HCT116 (cell line): ENCODE results near the gene MIEF1. TPM values are rescaled to one million over a fixed set of nuclear protein-coding genes. Genes with fewer than 3 reads are reported as not detected.

Source experiments
- ATAC-seq: fragments of 200-7000 bp; cut with Tn5 transposase; 2 replicates; pipeline ENCODE4 v1.9.1; 2020; ENCODE audit warnings: mild to moderate bottlenecking, moderate library complexity
- BruUV-seq: library from RNA; stranded (reverse); fragments of 400-500 nt; replicated peaks from 2 replicates; lab custom pipeline; 2021; lab: Mats Ljungman, UMichigan
- CTCF ChIA-PET: fragments of 300-600 bp; sonication (Branson Sonifier 250); formaldehyde crosslinking; loops from one replicate; lab custom pipeline; 2021; ENCODE audit warnings: antibody characterized with exemption; lab: Charles Lee
- POLR2A ChIA-PET: fragments of 300-600, 350-600 bp; sonication (Branson Sonifier 250); formaldehyde crosslinking; loops from one replicate; lab custom pipeline; 2021; ENCODE audit warnings: antibody characterized with exemption; lab: Charles Lee
- RAD21 ChIA-PET, 2 experiments: fragments of 300-600 bp; sonication (Branson Sonifier 250); formaldehyde crosslinking; loops; one replicate each; lab custom pipeline; 2023; ENCODE audit warnings: low total read pairs in 2 of 2; ENCODE audit not compliant: uncharacterized antibody in 2 of 2, unreplicated experiment in 2 of 2, low non-redundant PET in 1 of 2; lab: Charles Lee
- DNase-seq: peaks from one replicate; pipeline ENCODE4 v3.0.0-alpha.2; 2010; ENCODE audit warnings: low read depth, low spot score
- H2AFZ ChIP-seq: fragments of 200-600 bp; shearing (Covaris generic), sonication (generic); 2 replicates; pipeline ENCODE4 v1.6.1; 2017; ENCODE audit warnings: low read depth, mixed run types, mixed read lengths, antibody characterized with exemption, low read length; ENCODE audit not compliant: poor library complexity, severe bottlenecking
- H3K27ac ChIP-seq: 2 replicates; pipeline ENCODE4 v1.5.1; 2012; ENCODE audit warnings: low read depth, low read length
- H3K27me3 ChIP-seq: fragments of 200-600 bp; sonication (generic); 2 replicates; pipeline ENCODE4 v1.6.1; 2016; ENCODE audit warnings: mixed run types, low read length, mixed read lengths; ENCODE audit not compliant: insufficient read depth
- H3K36me3 ChIP-seq, 2 experiments: fragments of 200-500 bp in 1 of 2; fragments of 200-600 bp in 1 of 2; sonication (Bioruptor generic) in 1 of 2; sonication (generic) in 1 of 2; 2 replicates each; pipeline versions ENCODE4 v1.5.1 to v1.6.1; 2014 to 2016; ENCODE audit warnings: low read length in 2 of 2, inconsistent platforms in 1 of 2, mixed read lengths in 1 of 2, mixed run types in 1 of 2; ENCODE audit not compliant: insufficient read depth in 2 of 2, control insufficient read depth in 1 of 2
- H3K4me1 ChIP-seq, 2 experiments: fragments of 200-600 bp in 1 of 2; sonication (generic) in 1 of 2; 2 replicates each; pipeline versions ENCODE4 v1.5.1 to v1.6.1; 2012 to 2017; ENCODE audit warnings: low read length in 2 of 2, inconsistent platforms in 1 of 2, mild to moderate bottlenecking in 1 of 2, mixed read lengths in 1 of 2, mixed run types in 1 of 2, moderate library complexity in 1 of 2; ENCODE audit not compliant: insufficient read depth in 2 of 2, control insufficient read depth in 1 of 2
- H3K4me2 ChIP-seq: fragments of 200-600 bp; sonication (generic); 2 replicates; pipeline ENCODE4 v1.6.1; 2017; ENCODE audit warnings: mixed run types, low read length, mixed read lengths
- H3K4me3 ChIP-seq, 2 experiments: fragments of 200-600 bp in 1 of 2; sonication (generic) in 1 of 2; replicated peaks in 1 of 2; 2 replicates each; pipeline ENCODE4 v1.5.1; 2011 to 2016; ENCODE audit warnings: low read length in 2 of 2, control low read depth in 1 of 2, low read depth in 1 of 2, mild to moderate bottlenecking in 1 of 2, mixed read lengths in 1 of 2, mixed run types in 1 of 2
- H3K79me2 ChIP-seq: fragments of 200-600 bp; sonication (generic); 2 replicates; pipeline ENCODE4 v1.6.1; 2017; ENCODE audit warnings: mild to moderate bottlenecking, mixed run types, low read length, moderate library complexity, mixed read lengths; ENCODE audit not compliant: insufficient read depth
- H3K9ac ChIP-seq: fragments of 200-600 bp; sonication (generic); 2 replicates; pipeline ENCODE4 v1.6.1; 2016; ENCODE audit warnings: low read length, mixed read lengths
- H3K9me2 ChIP-seq: fragments of 200-600 bp; sonication (generic), shearing (Covaris generic); 2 replicates; pipeline ENCODE4 v1.6.1; 2017; ENCODE audit warnings: mixed run types, mild to moderate bottlenecking, moderate library complexity; ENCODE audit not compliant: insufficient read depth
- H3K9me3 ChIP-seq, 2 experiments: fragments of 200-500 bp in 1 of 2; fragments of 200-600 bp in 1 of 2; sonication (Bioruptor generic) in 1 of 2; sonication (generic) in 1 of 2; 2 replicates each; pipeline ENCODE4 v1.6.1; 2014 to 2017; ENCODE audit warnings: low read length in 2 of 2, mixed read lengths in 2 of 2, inconsistent platforms in 1 of 2, low read depth in 1 of 2, mild to moderate bottlenecking in 1 of 2, mixed run types in 1 of 2, moderate library complexity in 1 of 2; ENCODE audit not compliant: control insufficient read depth in 1 of 2, insufficient read depth in 1 of 2
- H4K20me1 ChIP-seq: fragments of 200-600 bp; sonication (generic), shearing (Covaris generic); 2 replicates; pipeline ENCODE4 v1.6.1; 2017; ENCODE audit warnings: mixed run types, mild to moderate bottlenecking, moderate library complexity; ENCODE audit not compliant: insufficient read depth
- CBX3 ChIP-seq: IDR thresholded peaks from 2 replicates; pipeline ENCODE4 v1.6.1; 2012; ENCODE audit warnings: low read depth
- CEBPB ChIP-seq: IDR thresholded peaks from 2 replicates; pipeline ENCODE4 v1.6.1; 2012; ENCODE audit warnings: low read depth
- EGR1 ChIP-seq: IDR thresholded peaks from 2 replicates; pipeline ENCODE4 v1.6.1; 2012; ENCODE audit warnings: low read depth
- ELF1 ChIP-seq: IDR thresholded peaks from 2 replicates; pipeline ENCODE4 v1.6.1; 2012; ENCODE audit warnings: low read depth, borderline replicate concordance
- EZH2 ChIP-seq: fragments of 200-600 bp; sonication (generic); IDR thresholded peaks from 2 replicates; pipeline ENCODE4 v1.6.1; 2017; ENCODE audit warnings: antibody characterized with exemption, mixed run types
- EZH2phosphoT487 ChIP-seq: fragments of 200-600 bp; IDR thresholded peaks from 2 replicates; pipeline ENCODE4 v1.6.1; 2018; ENCODE audit warnings: antibody characterized with exemption, borderline replicate concordance
- POLR2AphosphoS5 ChIP-seq: IDR thresholded peaks from 2 replicates; pipeline ENCODE4 v1.6.1; 2011; ENCODE audit warnings: mild to moderate bottlenecking, low read depth, low read length, moderate library complexity
- SP1 ChIP-seq: IDR thresholded peaks from 2 replicates; pipeline ENCODE4 v1.6.1; 2012; ENCODE audit warnings: low read depth
- SRF ChIP-seq: IDR thresholded peaks from 2 replicates; pipeline ENCODE4 v1.6.1; 2012; ENCODE audit warnings: low read depth
- TCF7L2 ChIP-seq: IDR thresholded peaks from 2 replicates; pipeline ENCODE4 v1.7.0; 2011; ENCODE audit warnings: borderline replicate concordance, inconsistent platforms; ENCODE audit not compliant: insufficient read depth, insufficient read length; ENCODE audit errors: extremely low read depth
- ZNF274 ChIP-seq: fragments of 200-500 bp; sonication (Bioruptor generic); IDR thresholded peaks from 2 replicates; pipeline ENCODE4 v1.6.1; 2014; ENCODE audit warnings: mild to moderate bottlenecking, low read depth, low read length, inconsistent platforms
- intact Hi-C: fragments of 100-400 bp; cut with micrococcal nuclease; formaldehyde crosslinking; loops from 2 replicates; pipeline ENCODE4 v1.10.0; 2022
- total RNA-seq: library from RNA; stranded (reverse); gene quantifications from one replicate; pipeline ENCODE4 v1.2.1, GENCODE V29; 2021; ENCODE audit not compliant: unreplicated experiment
- TF ChIP-seq, protein P1 (sequence below): IDR thresholded peaks from 2 replicates; pipeline ENCODE4 v1.6.1; 2012
- TF ChIP-seq, protein P2 (sequence below): IDR thresholded peaks from 2 replicates; pipeline ENCODE4 v1.6.1; 2011; ENCODE audit warnings: mild to moderate bottlenecking, low read length, moderate library complexity; ENCODE audit not compliant: insufficient replicate concordance; ENCODE audit errors: extremely low read depth

MIEF1 gene
- total RNA-seq, 1 experiment from 2014 or later: 42.8 TPM

DNA sequence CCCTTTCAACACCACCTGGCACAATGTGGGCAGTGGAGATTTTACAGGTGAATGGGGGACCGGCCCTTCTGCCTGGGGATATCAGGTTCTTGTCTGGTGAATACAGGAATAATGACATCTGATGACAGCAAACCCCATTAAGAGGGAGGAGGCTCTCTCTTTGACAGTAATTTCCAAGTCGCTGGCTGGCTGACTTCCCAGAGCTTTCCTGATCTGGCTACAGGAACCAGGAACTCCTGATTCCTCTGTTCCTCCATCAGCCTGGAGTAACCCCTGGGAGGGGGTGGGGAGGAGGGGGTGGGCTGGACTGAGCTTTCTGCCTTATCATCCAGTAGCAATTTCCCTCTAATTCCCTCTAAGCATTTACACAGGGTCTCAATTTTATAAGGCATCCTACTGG, 3.7 kb upstream of the MIEF1 start:
- H3K79me2 ChIP-seq: peaks cover 13% of the 10 kb centered on the region
- TF ChIP-seq ZNF274 (no peak), CEBPB (no peak), SRF (no peak), EZH2phosphoT487 (no peak), SP1 (no peak), EGR1 (no peak), CBX3 (no peak), TCF7L2 (no peak), POLR2AphosphoS5 (no peak), EZH2 (no peak), ELF1 (no peak)
- TF ChIP-seq, protein P1, sequence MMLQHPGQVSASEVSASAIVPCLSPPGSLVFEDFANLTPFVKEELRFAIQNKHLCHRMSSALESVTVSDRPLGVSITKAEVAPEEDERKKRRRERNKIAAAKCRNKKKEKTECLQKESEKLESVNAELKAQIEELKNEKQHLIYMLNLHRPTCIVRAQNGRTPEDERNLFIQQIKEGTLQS: no peak
- TF ChIP-seq, protein P2, sequence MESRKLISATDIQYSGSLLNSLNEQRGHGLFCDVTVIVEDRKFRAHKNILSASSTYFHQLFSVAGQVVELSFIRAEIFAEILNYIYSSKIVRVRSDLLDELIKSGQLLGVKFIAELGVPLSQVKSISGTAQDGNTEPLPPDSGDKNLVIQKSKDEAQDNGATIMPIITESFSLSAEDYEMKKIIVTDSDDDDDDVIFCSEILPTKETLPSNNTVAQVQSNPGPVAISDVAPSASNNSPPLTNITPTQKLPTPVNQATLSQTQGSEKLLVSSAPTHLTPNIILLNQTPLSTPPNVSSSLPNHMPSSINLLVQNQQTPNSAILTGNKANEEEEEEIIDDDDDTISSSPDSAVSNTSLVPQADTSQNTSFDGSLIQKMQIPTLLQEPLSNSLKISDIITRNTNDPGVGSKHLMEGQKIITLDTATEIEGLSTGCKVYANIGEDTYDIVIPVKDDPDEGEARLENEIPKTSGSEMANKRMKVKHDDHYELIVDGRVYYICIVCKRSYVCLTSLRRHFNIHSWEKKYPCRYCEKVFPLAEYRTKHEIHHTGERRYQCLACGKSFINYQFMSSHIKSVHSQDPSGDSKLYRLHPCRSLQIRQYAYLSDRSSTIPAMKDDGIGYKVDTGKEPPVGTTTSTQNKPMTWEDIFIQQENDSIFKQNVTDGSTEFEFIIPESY: no peak
- intact Hi-C loops: no loop called here
- CTCF ChIA-PET: interaction anchor here (9.0 kb wide), 1 partner anchor 31 kb away, joined by 86 read pairs; no protein-coding TSS in a partner anchor
- H3K27me3 ChIP-seq: no peaks in the 10 kb centered on the region
- ATAC-seq (no peak), DNase-seq (no peak)
- peaks cover 17 to 49% of the 10 kb centered on the region in 2 experiments for H3K4me1 ChIP-seq
- BruUV-seq: no TSS peak
- H3K9me2 ChIP-seq: no peaks in the 10 kb centered on the region
- POLR2A ChIA-PET: interaction anchor here (0.9 to 1.9 kb wide), 2 partner anchors 22 to 26 kb away, joined by 4 to 5 read pairs; partner anchors contain the start of gene ATF4
- H3K4me2 ChIP-seq: no peak overlapping the region
- H2AFZ ChIP-seq: no peak overlapping the region
- RAD21 ChIA-PET: no interaction called here
- H4K20me1 ChIP-seq: no peaks in the 10 kb centered on the region
- no peaks in the 10 kb centered on the region for H3K36me3 ChIP-seq
- H3K27ac ChIP-seq: no peak overlapping the region
- no peaks in the 10 kb centered on the region for H3K9me3 ChIP-seq
- no peak overlapping the region for H3K4me3 ChIP-seq
- no peak overlapping the region for H3K9ac ChIP-seq
